Tibial nerve (tissue), 4 donors: ENCODE results near the gene ADAMTS12. TPM values are rescaled to one million over a fixed set of nuclear protein-coding genes. Genes with fewer than 3 reads are reported as not detected.

ENCODE experiments used
- DNase-seq, 2 donors: peaks; one replicate each; pipeline ENCODE4 v3.0.0-alpha.2; 2019; ENCODE audit warnings: low spot score in 2 of 2
- H3K27ac ChIP-seq, 4 donors: fragments of 200-600 bp; sonication (generic) in 3 of 4; one replicate each; pipeline ENCODE4 v1.5.1; 2017 to 2019; ENCODE audit warnings: mild to moderate bottlenecking in 1 of 4
- H3K27me3 ChIP-seq, 2 donors: fragments of 200-600 bp; sonication (generic) in 1 of 2; one replicate each; pipeline versions ENCODE4 v1.5.1 to v1.6.0; 2017 to 2019
- H3K36me3 ChIP-seq, 3 donors: fragments of 200-600 bp; sonication (generic); one replicate each; pipeline ENCODE4 v1.5.1; 2018 to 2019
- H3K4me1 ChIP-seq, 4 donors: fragments of 200-600 bp; sonication (generic) in 3 of 4; one replicate each; pipeline ENCODE4 v1.5.1; 2017 to 2019
- H3K4me3 ChIP-seq, 4 donors: fragments of 200-600 bp; sonication (generic) in 3 of 4; one replicate each; pipeline ENCODE4 v1.5.1; 2017 to 2019; ENCODE audit warnings: mild to moderate bottlenecking in 1 of 4, moderate library complexity in 1 of 4
- H3K9me3 ChIP-seq, 4 donors: fragments of 200-600 bp; sonication (generic) in 3 of 4; one replicate each; pipeline ENCODE4 v1.5.1; 2017 to 2019
- CTCF ChIP-seq, 5 experiments: fragments of 200-600 bp in 3 of 5; fragments of 450-650 bp in 2 of 5; sonication (generic) in 3 of 5; IDR thresholded peaks; one replicate each; pipeline ENCODE4 v1.5.1; 2016 to 2019; ENCODE audit warnings: antibody characterized with exemption in 5 of 5, mild to moderate bottlenecking in 3 of 5, moderate library complexity in 2 of 5
- EP300 ChIP-seq, 2 donors: sonication (generic); formaldehyde crosslinking; IDR thresholded peaks; one replicate each; pipeline ENCODE4 v1.6.1; 2017; ENCODE audit warnings: antibody characterized with exemption in 2 of 2, mild to moderate bottlenecking in 1 of 2
- POLR2A ChIP-seq, 2 donors: fragments of 450-650 bp; IDR thresholded peaks; one replicate each; pipeline ENCODE4 v1.6.1; 2017; ENCODE audit warnings: antibody characterized with exemption in 2 of 2, mild to moderate bottlenecking in 2 of 2, moderate library complexity in 2 of 2
- whole genome bisulfite sequencing, 2 donors: methylation state at CpG; one replicate each; pipeline ENCODE4 v1.1.5; 2018; 5-methylcytosine and 5-hydroxymethylcytosine counted together
- total RNA-seq, 4 donors: library from RNA; depleted of rRNA; stranded (reverse); fragments of >200 nt; gene quantifications; one replicate each; pipeline ENCODE4 v1.1.0, GENCODE V29; 2016

ADAMTS12 gene
- total RNA-seq, 4 donors from 2014 or later, result 7.1 to 10.4 (median 9.7) TPM

- no peaks in the 10 kb centered on the region for H3K36me3 ChIP-seq
- peaks cover 0 to 5% (median 0%) of the 10 kb centered on the region in 4 donors for H3K4me1 ChIP-seq
- WGBS, 2 donors, result 79 to 88% methylated on average over 1 of the region's 1 CpG
- TF ChIP-seq EP300 (IDR thresholded peaks at IDR 0.05) (no peak), POLR2A (IDR thresholded peaks at IDR 0.05) (no peak), CTCF (IDR thresholded peaks at IDR 0.05) (no peak)
- no peaks in the 10 kb centered on the region for H3K9me3 ChIP-seq
- H3K27ac ChIP-seq, result no peak overlapping the region
- no peak overlapping the region for H3K4me3 ChIP-seq
- DNase-seq, result no peak
- no peaks in the 10 kb centered on the region for H3K27me3 ChIP-seq
Measured at GRCh38 chr5:33745101-33745770, 146.6 kb downstream of the ADAMTS12 start.

- 21 to 29% methylated on average over 3 of the region's 3 CpGs for WGBS, 2 donors
- no peak for TF ChIP-seq CTCF (IDR thresholded peaks at IDR 0.05)
- TF ChIP-seq POLR2A (IDR thresholded peaks at IDR 0.05), result no peak
- no peak for TF ChIP-seq EP300 (IDR thresholded peaks at IDR 0.05)
- Histone ChIP-seq H3K27me3 (no peaks in the 10 kb centered on the region), H3K4me1 (peaks cover 0 to 5% (median 0%) of the 10 kb centered on the region in 4 donors), H3K27ac (no peak overlapping the region), H3K9me3 (no peaks in the 10 kb centered on the region), H3K4me3 (no peak overlapping the region), H3K36me3 (no peaks in the 10 kb centered on the region)
- DNase-seq, result no peak
Measured at GRCh38 chr5:33743099-33743498, 148.7 kb downstream of the ADAMTS12 start.

- WGBS, 2 donors, result 44 to 59% methylated on average over 2 of the region's 2 CpGs
- Histone ChIP-seq H3K4me1 (peaks cover 0 to 5% (median 0%) of the 10 kb centered on the region in 4 donors), H3K27ac (no peak overlapping the region), H3K4me3 (no peak overlapping the region), H3K27me3 (no peaks in the 10 kb centered on the region), H3K9me3 (no peaks in the 10 kb centered on the region), H3K36me3 (no peaks in the 10 kb centered on the region)
- DNase-seq, result no peak
- TF ChIP-seq EP300 (IDR thresholded peaks at IDR 0.05) (no peak), CTCF (IDR thresholded peaks at IDR 0.05) (no peak), POLR2A (IDR thresholded peaks at IDR 0.05) (no peak)
Measured at GRCh38 chr5:33742181-33742580, 149.6 kb downstream of the ADAMTS12 start.

- no peak for DNase-seq
- Histone ChIP-seq H3K4me3 (no peak overlapping the region), H3K4me1 (peaks cover 0 to 5% (median 0%) of the 10 kb centered on the region in 4 donors), H3K27me3 (no peaks in the 10 kb centered on the region), H3K27ac (no peak overlapping the region), H3K36me3 (no peaks in the 10 kb centered on the region), H3K9me3 (no peaks in the 10 kb centered on the region)
- 80 to 88% methylated on average over 6 of the region's 6 CpGs for WGBS, 2 donors
- no peak for TF ChIP-seq EP300 (IDR thresholded peaks at IDR 0.05)
- no peak for TF ChIP-seq CTCF (IDR thresholded peaks at IDR 0.05)
- no peak for TF ChIP-seq POLR2A (IDR thresholded peaks at IDR 0.05)
Measured at GRCh38 chr5:33738967-33739366, 152.8 kb downstream of the ADAMTS12 start.

GRCh38 chr5:33738097-33738496, 153.7 kb downstream of the ADAMTS12 start:
- TF ChIP-seq CTCF (IDR thresholded peaks at IDR 0.05), result no peak
- no peak for TF ChIP-seq POLR2A (IDR thresholded peaks at IDR 0.05)
- no peak for TF ChIP-seq EP300 (IDR thresholded peaks at IDR 0.05)
- Histone ChIP-seq H3K27ac (no peak overlapping the region), H3K4me3 (no peak overlapping the region), H3K9me3 (no peaks in the 10 kb centered on the region), H3K27me3 (no peaks in the 10 kb centered on the region), H3K36me3 (no peaks in the 10 kb centered on the region), H3K4me1 (peaks cover 0 to 1% (median 0%) of the 10 kb centered on the region in 4 donors)
- 69 to 73% methylated on average over 3 of the region's 3 CpGs for WGBS, 2 donors
- no peak for DNase-seq
